ENCODE measurements around the gene MAP2K3. TPM values are rescaled to one million over a fixed set of nuclear protein-coding genes. Genes with fewer than 3 reads are reported as not detected.

The MAP2K3 gene
- polyA plus RNA-seq, 3 donors, result 107 to 166 (median 164) TPM

DNA sequence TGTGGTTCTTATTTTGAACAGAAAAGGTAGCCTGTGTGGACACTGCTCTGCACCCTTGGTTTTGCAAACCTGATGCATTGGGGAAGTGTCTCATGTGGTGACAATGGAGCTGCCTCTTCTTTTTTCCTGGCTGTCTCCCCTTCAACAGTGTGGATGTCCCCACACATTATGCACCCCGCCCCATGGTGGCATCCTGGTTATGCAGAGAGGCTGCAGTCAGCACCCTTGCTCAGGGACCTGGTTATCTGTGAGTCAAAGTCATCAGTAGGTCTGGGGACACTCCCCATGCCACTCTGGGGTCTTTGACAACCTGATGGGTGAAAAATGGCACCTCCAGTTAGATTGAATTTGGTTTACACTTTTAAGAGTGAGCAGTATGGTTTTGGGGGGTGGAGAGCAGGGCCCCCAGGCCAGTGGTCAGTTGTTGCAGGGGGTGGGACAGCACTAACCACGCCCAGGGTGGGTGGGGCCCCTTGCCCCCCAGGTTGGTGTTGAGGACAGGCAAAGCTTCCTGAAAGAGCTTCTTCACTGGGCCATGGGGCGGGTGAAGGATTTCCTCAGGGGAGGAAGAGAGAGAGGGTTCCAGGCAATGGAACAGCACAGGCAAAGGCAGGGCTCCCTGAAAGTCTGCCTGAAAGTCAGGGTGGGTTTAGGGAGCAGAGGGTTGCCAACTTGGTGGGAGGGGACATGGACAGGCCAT lies 67.0 kb downstream of the MAP2K3 start:
- Mint-ChIP-seq H3K27ac (peak overlapping the region in 1 of 7 donors; percentile 63), H3K4me3 (no peak overlapping the region), H3K27me3 (ENCODE audit: low read depth in 3 of 3) (peaks cover under 1 to 11% (median 3%) of the 10 kb centered on the region in 3 donors), H3K4me1 (peaks cover 9% of the 10 kb centered on the region), H3K36me3 (no peaks in the 10 kb centered on the region), H3K9me3 (peaks cover 0 to 4% (median 2%) of the 10 kb centered on the region in 7 donors)
- Histone ChIP-seq H3K9ac (ENCODE audit: insufficient read depth, low read length, poor library complexity, severe bottlenecking) (no peak overlapping the region), H3K9me3 (replicated peaks in 1 of 2; ENCODE audit: control insufficient read depth in 1 of 2, insufficient read depth in 1 of 2, low read length in 2 of 2) (no peaks in the 10 kb centered on the region), H3K27me3 (ENCODE audit: control insufficient read depth in 2 of 2, insufficient read depth in 2 of 2, low read length in 2 of 2) (no peaks in the 10 kb centered on the region), H4K20me1 (ENCODE audit: insufficient read depth, low read length) (no peaks in the 10 kb centered on the region), H2AFZ (ENCODE audit: insufficient read depth, low read depth, low read length, poor library complexity, severe bottlenecking) (no peak overlapping the region), H3K36me3 (replicated peaks in 1 of 2; ENCODE audit: control insufficient read depth in 1 of 2, insufficient read depth in 2 of 2, low read length in 2 of 2) (no peaks in the 10 kb centered on the region), H3K4me2 (replicated peaks; ENCODE audit: extremely low read depth, low read length, poor library complexity, severe bottlenecking) (no peak overlapping the region), H3K79me2 (ENCODE audit: insufficient read depth, low read length) (no peaks in the 10 kb centered on the region), H3K27ac (ENCODE audit: low read depth in 1 of 2, low read length in 2 of 2) (no peak overlapping the region), H3K4me1 (ENCODE audit: control insufficient read depth in 1 of 2, insufficient read depth in 2 of 2, low read length in 2 of 2) (no peaks in the 10 kb centered on the region), H3K4me3 (replicated peaks in 1 of 3; ENCODE audit: low read depth in 2 of 3, low read length in 3 of 3) (no peak overlapping the region)
- no peak for TF ChIP-seq CTCF (IDR thresholded peaks at IDR 0.05)
- DNase-seq, result no peak
- intact Hi-C loops (cut with micrococcal nuclease), result no loop called here
- WGBS (ENCODE audit: insufficient coverage), result 79% methylated on average over 1 of the region's 3 CpGs

DNA sequence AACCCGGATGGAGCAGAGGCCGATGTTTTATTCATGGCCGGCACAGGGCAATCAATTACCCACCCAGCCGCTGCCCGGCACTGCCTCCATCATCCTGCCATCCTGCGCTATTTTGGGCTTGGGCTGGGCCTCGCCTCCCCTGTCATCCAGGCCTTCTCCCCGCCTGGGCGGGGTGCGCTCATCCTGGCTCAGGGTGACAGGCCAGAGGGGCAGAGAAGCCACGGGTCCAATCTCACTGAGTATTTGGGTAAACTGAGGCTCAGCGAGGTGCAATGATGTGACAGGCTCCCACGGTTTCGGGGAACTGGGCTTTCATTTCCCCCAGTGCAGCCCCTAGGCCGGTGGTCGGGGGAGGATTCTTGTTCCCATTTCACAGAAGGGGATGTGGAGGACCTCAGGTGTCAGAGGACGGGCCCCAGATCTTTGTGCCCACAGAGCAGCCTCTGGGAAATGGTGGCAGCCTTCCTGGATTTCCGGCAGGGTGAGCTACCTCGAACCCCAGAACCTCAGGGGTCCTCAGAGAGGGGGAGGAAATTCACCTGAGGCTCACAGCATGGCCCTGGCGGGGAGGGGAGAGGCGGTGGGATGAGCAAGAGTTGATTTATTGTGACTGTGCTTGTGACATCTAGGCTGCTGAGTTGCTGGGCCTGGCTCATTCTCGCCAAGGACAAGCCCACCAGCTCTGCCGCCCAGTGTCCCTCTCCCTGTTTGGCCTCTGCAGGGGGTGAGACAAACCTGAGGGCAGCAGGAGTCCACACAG lies 67.9 kb downstream of the MAP2K3 start:
- no peaks in the 10 kb centered on the region for H3K36me3 ChIP-seq (replicated peaks in 1 of 2; ENCODE audit: control insufficient read depth in 1 of 2, insufficient read depth in 2 of 2, low read length in 2 of 2)
- H3K27me3 ChIP-seq (ENCODE audit: control insufficient read depth in 2 of 2, insufficient read depth in 2 of 2, low read length in 2 of 2), result no peaks in the 10 kb centered on the region
- DNase-seq, result no peak
- Mint-ChIP-seq H3K4me3 (no peak overlapping the region), H3K4me1 (peaks cover 9% of the 10 kb centered on the region), H3K36me3 (no peaks in the 10 kb centered on the region), H3K27ac (no peak overlapping the region), H3K27me3 (ENCODE audit: low read depth in 3 of 3) (peaks cover 3 to 14% (median 5%) of the 10 kb centered on the region in 3 donors), H3K9me3 (peaks cover 0 to 4% (median 2%) of the 10 kb centered on the region in 7 donors)
- H2AFZ ChIP-seq (ENCODE audit: insufficient read depth, low read depth, low read length, poor library complexity, severe bottlenecking), result no peak overlapping the region
- no peak overlapping the region for H3K9ac ChIP-seq (ENCODE audit: insufficient read depth, low read length, poor library complexity, severe bottlenecking)
- H3K4me2 ChIP-seq (replicated peaks; ENCODE audit: extremely low read depth, low read length, poor library complexity, severe bottlenecking), result no peak overlapping the region
- no peaks in the 10 kb centered on the region for H3K79me2 ChIP-seq (ENCODE audit: insufficient read depth, low read length)
- no peaks in the 10 kb centered on the region for H4K20me1 ChIP-seq (ENCODE audit: insufficient read depth, low read length)
- H3K4me1 ChIP-seq (ENCODE audit: control insufficient read depth in 1 of 2, insufficient read depth in 2 of 2, low read length in 2 of 2), result no peaks in the 10 kb centered on the region
- intact Hi-C loops (cut with micrococcal nuclease), result no loop called here
- TF ChIP-seq CTCF (IDR thresholded peaks at IDR 0.05), result no peak
- H3K27ac ChIP-seq (ENCODE audit: low read depth in 1 of 2, low read length in 2 of 2), result no peak overlapping the region
- H3K9me3 ChIP-seq (replicated peaks in 1 of 2; ENCODE audit: control insufficient read depth in 1 of 2, insufficient read depth in 1 of 2, low read length in 2 of 2), result no peaks in the 10 kb centered on the region
- 93% methylated on average over 18 of the region's 23 CpGs for WGBS (ENCODE audit: insufficient coverage)
- no peak overlapping the region for H3K4me3 ChIP-seq (replicated peaks in 1 of 3; ENCODE audit: low read depth in 2 of 3, low read length in 3 of 3)
